Measurements from ENCODE around the gene ELL2.

ELL2 gene

GRCh38 chr5:95961617-95962474 lies at the start of gene ELL2:
Gene ELL2, minus strand, starts transcription at chr5:95961851. Its CDS starts 130 bp downstream, at chr5:95961721.
- peak; percentile 99 for DNase-seq (ENCODE audit: low spot score)

GRCh38 chr5:96008987-96009647 lies 47.5 kb upstream of the ELL2 start:
- no peak for DNase-seq (ENCODE audit: low spot score)

- no peak for DNase-seq (ENCODE audit: low spot score)
Observed at GRCh38 chr5:96008487-96008886, 46.8 kb upstream of the ELL2 start.

DNA sequence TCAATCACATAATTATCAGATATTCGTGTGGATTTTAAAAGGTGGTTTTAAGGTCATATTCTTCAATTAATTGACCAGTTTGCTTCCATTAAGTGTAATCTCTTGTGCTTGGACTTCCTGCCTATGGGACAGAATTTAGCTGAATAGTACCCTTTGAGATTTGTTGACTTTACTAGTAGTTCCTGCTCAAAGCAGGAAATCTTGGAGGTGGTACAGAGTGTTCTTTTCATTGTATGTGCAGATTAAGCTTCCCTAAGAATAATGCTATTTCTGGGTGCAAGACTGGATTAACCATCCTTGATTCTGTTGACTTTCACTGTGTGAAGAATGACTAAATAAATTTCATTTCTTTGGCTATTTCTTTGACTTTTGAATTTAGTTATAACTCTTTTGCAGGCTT lies 45.4 kb upstream of the ELL2 start:
- no peak for DNase-seq (ENCODE audit: low spot score)

- no peak for DNase-seq (ENCODE audit: low spot score)
Observed at GRCh38 chr5:96006291-96006690, 44.6 kb upstream of the ELL2 start.

DNA sequence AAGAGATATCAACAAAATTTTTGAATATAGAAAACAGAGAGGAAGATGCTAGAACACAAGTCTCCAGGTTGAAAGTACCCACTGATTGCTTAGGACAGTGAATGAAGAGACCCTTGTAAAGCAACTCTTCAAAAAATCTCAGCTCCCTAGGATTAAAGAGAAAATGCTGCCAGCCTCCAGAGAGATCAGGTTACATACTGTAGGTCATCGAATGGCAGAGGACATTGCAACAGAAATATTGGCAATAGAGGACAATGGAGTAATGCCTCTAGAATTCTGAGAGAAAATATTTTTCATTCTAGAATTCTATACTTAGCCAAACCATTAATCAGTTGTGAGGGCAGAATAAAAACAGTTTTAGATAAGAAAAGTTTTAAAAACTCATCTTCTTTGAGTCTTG lies 43.1 kb upstream of the ELL2 start:
- no peak for DNase-seq (ENCODE audit: low spot score)

GRCh38 chr5:96004087-96004486 lies 42.4 kb upstream of the ELL2 start:
- DNase-seq (ENCODE audit: low spot score), result no peak

- no peak for DNase-seq (ENCODE audit: low spot score)
Observed at GRCh38 chr5:96001262-96001661, 39.6 kb upstream of the ELL2 start.

- no peak for DNase-seq (ENCODE audit: low spot score)
Observed at GRCh38 chr5:96000308-96000707, 38.7 kb upstream of the ELL2 start.

DNA sequence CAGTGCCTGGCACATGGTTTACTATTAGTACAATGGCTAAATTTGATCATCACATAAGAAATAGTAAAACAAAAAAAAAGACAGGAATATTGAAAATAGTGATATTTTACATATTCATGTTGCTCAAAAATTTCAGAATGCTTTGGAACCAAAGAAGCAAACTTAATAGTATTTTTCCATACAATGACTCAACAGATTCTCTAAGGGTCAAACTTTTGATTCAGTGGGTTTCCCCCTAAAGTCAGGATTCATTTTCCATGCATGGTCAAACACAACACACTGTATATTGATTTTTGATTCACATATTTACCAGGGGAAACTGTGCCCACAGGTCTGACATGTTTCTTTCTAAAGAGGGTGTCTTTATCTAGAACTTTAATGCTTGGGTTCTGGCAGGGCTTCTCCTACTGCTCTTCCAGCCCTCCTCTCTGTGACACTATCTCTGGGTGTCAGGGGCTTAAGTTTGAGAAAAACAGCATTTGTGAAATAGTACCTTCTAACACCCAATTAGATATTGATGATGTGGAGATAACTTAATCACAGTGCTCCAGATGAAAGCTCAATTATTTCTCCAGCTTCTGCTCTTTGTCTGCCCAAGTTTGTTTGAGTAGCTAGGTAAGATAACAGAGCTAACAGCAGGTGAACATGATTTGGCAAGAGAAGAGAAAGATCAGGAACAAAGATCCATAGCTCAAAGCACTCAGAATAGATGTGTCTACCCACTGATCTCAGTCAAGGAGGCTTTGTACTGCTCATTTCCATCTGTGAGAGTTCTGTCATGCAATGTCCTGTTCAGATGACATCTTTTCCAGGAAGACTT lies 35.5 kb upstream of the ELL2 start:
- no peak for DNase-seq (ENCODE audit: low spot score)

- DNase-seq (ENCODE audit: low spot score), result no peak
Observed at GRCh38 chr5:95995962-95996489, 34.4 kb upstream of the ELL2 start.

DNA sequence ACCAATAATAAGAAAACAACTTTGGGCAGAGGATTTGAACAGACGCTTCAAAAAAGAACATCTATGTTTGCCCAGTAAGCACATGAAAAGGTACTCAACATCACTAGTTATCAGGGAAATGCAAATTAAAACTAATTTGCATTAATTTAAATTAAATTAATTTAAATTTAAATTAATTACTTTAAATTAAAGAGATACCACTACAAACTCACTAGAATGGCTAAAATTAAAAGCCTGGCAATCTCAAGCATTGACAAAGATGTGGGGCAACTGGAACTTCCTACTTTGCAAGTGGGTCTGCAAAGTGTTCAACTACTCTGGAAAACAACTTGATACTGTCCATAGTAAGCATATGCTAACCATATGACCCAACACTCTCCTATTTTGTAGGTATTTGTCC lies 32.1 kb upstream of the ELL2 start:
- DNase-seq (ENCODE audit: low spot score), result no peak

DNA sequence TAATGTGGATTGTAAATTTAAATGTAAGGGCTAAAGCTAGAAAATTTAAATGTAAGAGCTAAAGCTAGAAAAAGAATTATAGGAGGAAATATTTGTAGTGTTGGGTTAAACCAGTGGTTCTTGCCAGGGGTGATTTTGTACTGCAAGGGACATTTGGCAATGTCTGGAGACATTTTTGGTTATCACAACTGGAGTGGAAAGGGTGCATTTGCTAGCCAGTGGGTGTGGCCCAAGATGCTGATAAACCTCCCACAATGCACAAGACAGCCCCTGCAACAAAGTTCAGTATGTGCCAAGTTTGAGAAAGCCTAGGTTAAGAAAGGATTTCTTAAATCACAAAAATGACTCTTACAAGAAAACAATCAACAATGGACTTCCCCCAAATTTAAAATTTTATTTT lies 31.6 kb upstream of the ELL2 start:
- no peak for DNase-seq (ENCODE audit: low spot score)

GRCh38 chr5:95989283-95990048 lies 27.8 kb upstream of the ELL2 start:
- no peak for DNase-seq (ENCODE audit: low spot score)

GRCh38 chr5:95988877-95989276 lies 27.2 kb upstream of the ELL2 start:
- DNase-seq (ENCODE audit: low spot score), result no peak

- no peak for DNase-seq (ENCODE audit: low spot score)
Observed at GRCh38 chr5:95988094-95988493, 26.4 kb upstream of the ELL2 start.

DNA sequence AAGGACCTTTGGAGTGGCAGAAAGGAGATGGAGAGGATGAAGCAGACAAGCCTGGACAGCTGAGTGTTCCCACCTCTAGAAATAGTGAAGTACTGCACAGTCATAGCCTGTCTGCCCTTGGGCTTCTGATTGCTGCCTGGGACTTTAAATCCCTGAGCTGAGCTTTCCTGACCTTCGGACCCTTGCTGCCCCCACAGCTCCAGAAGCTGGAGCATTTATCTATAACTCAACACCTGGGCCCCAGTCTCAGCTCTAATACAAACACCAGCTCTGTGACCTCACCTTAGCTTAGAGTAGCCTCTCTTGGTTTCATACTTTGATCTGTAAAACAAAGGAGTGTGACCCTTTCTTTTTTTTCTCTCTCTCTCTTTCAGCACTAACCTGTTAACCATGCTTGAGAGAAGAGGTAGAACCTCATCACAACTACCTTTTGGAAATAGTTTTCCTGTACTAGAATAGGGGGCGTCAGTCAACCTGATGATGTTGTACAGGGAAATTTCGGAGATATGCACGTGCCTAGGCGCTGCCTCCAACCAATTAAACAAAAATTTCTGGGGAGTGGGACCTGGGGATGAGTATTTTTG lies 25.4 kb upstream of the ELL2 start:
- no peak for DNase-seq (ENCODE audit: low spot score)

DNA sequence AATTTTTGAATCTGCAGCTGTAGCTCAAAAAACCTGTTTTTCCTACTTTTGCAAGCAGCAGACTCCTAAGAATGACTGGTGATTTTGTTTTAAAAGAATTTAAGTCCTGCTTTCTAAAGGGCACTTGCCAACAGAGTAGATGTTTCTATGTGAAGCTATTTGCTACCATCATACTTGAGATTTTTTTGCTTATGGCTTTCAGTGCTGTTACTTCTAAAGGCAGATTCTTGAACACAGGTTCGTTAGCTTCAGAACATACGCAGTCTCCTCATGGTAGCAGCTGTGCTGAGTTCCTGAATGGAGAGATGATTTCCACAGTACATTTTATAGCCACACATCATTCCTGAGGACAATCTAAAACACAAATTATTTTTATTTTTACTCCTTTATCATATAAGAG lies 24.4 kb upstream of the ELL2 start:
- DNase-seq (ENCODE audit: low spot score), result no peak

GRCh38 chr5:95985249-95985648 lies 23.6 kb upstream of the ELL2 start:
- DNase-seq (ENCODE audit: low spot score), result no peak

GRCh38 chr5:95984287-95984938 lies 22.8 kb upstream of the ELL2 start:
- DNase-seq (ENCODE audit: low spot score), result no peak

DNA sequence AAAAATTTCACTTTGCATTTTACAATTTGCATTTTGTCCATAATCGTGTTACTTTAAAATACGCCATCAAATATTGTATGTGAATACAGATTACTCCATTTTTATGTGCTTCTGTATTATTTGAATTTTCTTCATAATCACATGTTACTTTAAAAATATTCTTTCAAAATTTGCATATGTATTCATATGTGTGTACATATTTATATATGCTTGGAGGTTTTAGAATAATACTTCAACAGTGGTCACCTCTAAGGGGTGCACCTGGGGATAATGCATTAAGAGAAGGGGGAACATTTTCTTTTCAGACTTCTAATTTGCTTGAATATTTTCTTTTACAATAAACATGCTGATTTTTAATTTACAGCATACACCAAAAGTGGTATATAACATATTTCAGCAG lies 21.9 kb upstream of the ELL2 start:
- DNase-seq (ENCODE audit: low spot score), result no peak
